IPS DF 6.9 (cell line): ENCODE data around the gene SEBOX.

Source experiments
- DNase-seq: peaks from one replicate; pipeline ENCODE4 v3.0.0-alpha.2; 2013; ENCODE audit warnings: low read depth, low spot score
- H3K27ac ChIP-seq: one replicate; pipeline ENCODE4 v1.5.1; 2013; ENCODE audit warnings: low read length, control low read depth
- H3K27me3 ChIP-seq: 2 replicates; pipeline ENCODE4 v1.6.1; 2013; ENCODE audit warnings: mild to moderate bottlenecking, low read length; ENCODE audit not compliant: control insufficient read depth, insufficient read depth
- H3K36me3 ChIP-seq: 2 replicates; pipeline ENCODE4 v1.6.1; 2013; ENCODE audit warnings: low read length; ENCODE audit not compliant: control insufficient read depth, insufficient read depth
- H3K4me1 ChIP-seq: 2 replicates; pipeline ENCODE4 v1.6.1; 2013; ENCODE audit warnings: low read length; ENCODE audit not compliant: control insufficient read depth, insufficient read depth
- H3K4me3 ChIP-seq: 2 replicates; pipeline ENCODE4 v1.5.1; 2013; ENCODE audit warnings: mild to moderate bottlenecking, low read length
- H3K9me3 ChIP-seq: 2 replicates; pipeline ENCODE4 v1.6.1; 2013; ENCODE audit warnings: low read length, inconsistent platforms; ENCODE audit not compliant: control insufficient read depth, insufficient read depth
- WGBS: extraction: QIAGEN DNeasy Blood & Tissue Kit; methylation state at CpG from one replicate; pipeline ENCODE4 v1.1.7; 2013; ENCODE audit warnings: mixed read lengths, missing lambda C conversion rate; ENCODE audit not compliant: insufficient read length, insufficient coverage; 5-methylcytosine and 5-hydroxymethylcytosine counted together

Gene SEBOX

DNA sequence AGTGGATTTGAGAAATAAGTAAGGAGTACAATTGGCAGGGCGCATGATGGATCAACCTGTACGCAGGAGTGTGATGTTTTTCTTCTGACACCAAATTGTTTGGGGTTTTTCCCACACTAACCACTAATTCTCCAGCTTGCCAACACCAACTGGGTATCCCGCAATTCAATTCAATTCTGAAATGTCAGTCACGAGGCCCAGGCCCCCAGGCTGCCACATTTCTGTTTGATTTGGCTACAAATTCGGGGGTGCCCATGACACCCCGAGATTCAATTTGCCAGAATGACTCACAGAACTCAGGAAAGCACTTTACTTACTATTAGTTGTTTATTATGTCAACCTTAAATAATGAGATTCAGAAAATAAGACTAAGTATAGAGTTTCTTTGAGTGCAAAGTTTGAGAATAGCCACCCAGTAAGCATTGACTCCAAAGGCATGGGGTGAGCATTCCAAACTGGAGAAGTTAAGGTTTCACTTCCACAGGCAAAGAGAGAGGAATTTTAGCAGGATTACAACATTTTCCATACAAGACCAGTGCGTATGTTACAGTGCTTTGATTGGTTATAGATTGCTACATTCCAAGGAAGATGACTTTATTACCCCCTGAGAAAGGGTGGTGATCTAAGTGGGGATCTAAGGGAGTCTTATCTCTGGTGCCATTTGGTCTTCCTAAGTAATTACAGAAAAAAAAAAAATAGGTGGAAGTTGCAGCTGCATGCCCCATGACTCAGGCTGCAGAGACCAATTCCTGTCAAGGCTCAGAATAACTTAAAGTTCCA, 29.5 kb upstream of the SEBOX start:
- no peak overlapping the region for H3K27ac ChIP-seq
- 100% methylated on average over 1 of the region's 7 CpGs for WGBS
- H3K36me3 ChIP-seq: no peaks in the 10 kb centered on the region
- H3K9me3 ChIP-seq: no peaks in the 10 kb centered on the region
- no peaks in the 10 kb centered on the region for H3K27me3 ChIP-seq
- no peaks in the 10 kb centered on the region for H3K4me1 ChIP-seq
- DNase-seq: no peak
- no peak overlapping the region for H3K4me3 ChIP-seq

DNA sequence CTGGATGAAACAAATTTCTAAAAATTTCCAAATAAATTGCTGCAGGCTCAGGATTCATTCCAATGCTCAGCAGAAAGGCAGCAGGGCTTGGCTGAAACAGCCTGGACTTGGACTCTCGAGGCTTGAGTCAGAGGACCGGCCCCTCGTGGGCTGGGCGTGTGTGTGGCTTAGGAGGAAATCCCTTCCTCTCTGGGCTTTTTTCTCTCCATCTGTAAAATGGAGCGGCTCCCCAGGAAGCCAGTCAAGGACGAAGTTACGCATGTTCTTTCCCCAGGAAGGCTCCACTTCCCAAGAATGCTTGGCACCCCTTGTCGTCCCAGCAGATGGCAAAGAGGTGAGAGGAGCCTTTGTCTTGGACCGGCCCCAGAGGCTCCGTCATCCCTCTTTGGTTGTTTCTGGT, 27.5 kb upstream of the SEBOX start:
- H3K4me3 ChIP-seq: no peak overlapping the region
- DNase-seq: no peak
- no CpG with 5 or more reads among the region's 10 CpGs for WGBS
- H3K9me3 ChIP-seq: no peaks in the 10 kb centered on the region
- H3K4me1 ChIP-seq: no peaks in the 10 kb centered on the region
- no peaks in the 10 kb centered on the region for H3K27me3 ChIP-seq
- H3K36me3 ChIP-seq: no peaks in the 10 kb centered on the region
- H3K27ac ChIP-seq: no peak overlapping the region

DNA sequence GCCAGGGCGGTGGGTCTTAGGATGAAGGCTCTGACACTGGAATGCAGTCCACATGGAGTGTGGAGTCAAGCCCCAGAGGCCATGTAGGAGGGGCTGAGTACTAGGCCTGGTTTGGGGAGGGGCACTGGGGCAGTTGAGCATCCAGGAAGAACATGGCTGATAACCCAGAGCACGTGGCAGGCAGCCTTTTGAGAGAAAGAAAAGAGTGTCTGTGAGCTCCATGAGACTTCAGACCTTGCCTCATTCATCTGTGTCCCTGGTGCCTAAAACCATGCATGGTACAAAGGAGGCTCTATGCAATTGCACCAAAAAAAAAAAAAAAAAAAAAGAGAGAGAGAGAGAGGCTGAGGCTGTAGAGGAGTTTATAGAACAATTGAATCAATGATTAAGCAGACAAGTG, 26.4 kb upstream of the SEBOX start:
- no CpG with 5 or more reads among the region's 2 CpGs for WGBS
- H3K27me3 ChIP-seq: no peaks in the 10 kb centered on the region
- H3K27ac ChIP-seq: no peak overlapping the region
- H3K4me1 ChIP-seq: no peaks in the 10 kb centered on the region
- DNase-seq: no peak
- H3K4me3 ChIP-seq: no peak overlapping the region
- no peaks in the 10 kb centered on the region for H3K9me3 ChIP-seq
- no peaks in the 10 kb centered on the region for H3K36me3 ChIP-seq

DNA sequence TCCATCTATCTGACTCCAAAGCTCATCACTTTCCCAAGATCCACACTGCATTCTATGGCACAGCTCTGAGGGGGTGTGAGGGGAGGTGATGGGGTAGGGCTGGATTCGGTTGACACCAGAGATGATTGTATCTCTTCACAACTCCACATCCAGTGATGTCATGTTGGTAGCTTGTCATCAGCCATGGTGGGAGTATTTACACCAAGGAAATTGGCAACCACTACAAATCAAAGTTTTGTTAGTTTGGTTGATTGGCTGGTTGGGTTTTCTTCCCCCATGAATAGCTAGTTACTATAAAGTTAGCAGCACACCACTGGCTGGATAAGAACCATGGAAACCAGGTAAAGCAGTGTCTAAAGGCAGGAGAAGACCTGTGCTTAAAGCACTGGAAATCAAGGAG, 26.0 kb upstream of the SEBOX start:
- H3K27ac ChIP-seq: no peak overlapping the region
- DNase-seq: no peak
- no peak overlapping the region for H3K4me3 ChIP-seq
- no peaks in the 10 kb centered on the region for H3K9me3 ChIP-seq
- no peaks in the 10 kb centered on the region for H3K27me3 ChIP-seq
- H3K36me3 ChIP-seq: no peaks in the 10 kb centered on the region
- H3K4me1 ChIP-seq: no peaks in the 10 kb centered on the region
- no CpG with 5 or more reads among the region's 1 CpG for WGBS

DNA sequence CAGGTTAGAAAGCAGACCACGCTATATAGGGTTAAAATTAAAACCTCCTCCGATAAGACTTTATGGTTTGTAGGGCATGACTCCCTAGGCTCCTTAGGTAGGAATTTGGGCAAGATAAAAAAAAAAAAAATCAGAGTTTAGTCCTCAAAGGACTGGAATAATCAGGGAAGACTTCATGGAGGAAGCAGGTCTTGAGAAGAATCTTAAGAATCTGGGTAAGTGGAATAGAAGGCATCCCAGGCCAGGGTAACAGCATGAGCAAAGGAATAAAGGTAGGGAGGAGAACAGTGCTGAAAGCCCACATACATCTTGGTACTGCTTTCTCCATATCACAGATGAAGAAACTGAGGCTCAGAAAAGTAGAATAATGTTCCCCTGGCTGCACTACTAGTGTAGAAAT, 25.6 kb upstream of the SEBOX start:
- no peaks in the 10 kb centered on the region for H3K36me3 ChIP-seq
- no CpG with 5 or more reads among the region's 2 CpGs for WGBS
- DNase-seq: no peak
- no peak overlapping the region for H3K27ac ChIP-seq
- no peaks in the 10 kb centered on the region for H3K4me1 ChIP-seq
- H3K27me3 ChIP-seq: no peaks in the 10 kb centered on the region; the same call in 1 of the 2 replicates
- H3K4me3 ChIP-seq: no peak overlapping the region
- no peaks in the 10 kb centered on the region for H3K9me3 ChIP-seq

DNA sequence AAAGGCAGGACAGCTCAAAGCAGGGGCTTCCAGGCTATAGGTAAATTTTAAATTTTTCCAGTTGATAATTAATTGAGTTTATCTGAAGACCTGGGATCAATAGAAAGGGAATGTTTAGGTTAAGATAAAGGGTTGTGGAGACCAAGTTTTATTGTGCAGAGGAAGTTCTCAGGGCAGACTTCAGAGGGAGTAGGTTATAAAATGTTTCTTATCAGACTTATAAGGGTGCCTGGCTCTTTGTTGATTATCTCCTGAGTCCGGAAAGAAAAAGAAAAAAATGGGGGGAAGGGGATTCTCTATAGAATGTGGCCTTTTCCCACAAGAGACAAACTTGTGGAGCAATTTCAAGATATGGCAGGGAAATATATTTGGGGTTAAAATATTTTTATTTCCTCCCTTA, 25.1 kb upstream of the SEBOX start:
- H3K4me1 ChIP-seq: no peaks in the 10 kb centered on the region
- H3K36me3 ChIP-seq: no peaks in the 10 kb centered on the region
- H3K4me3 ChIP-seq: no peak overlapping the region
- no peak for DNase-seq
- whole genome bisulfite sequencing: no CpG with 5 or more reads among the region's 1 CpG
- no peak overlapping the region for H3K27ac ChIP-seq
- H3K27me3 ChIP-seq: peaks cover 3% of the 10 kb centered on the region; the same call in 1 of the 2 replicates
- no peaks in the 10 kb centered on the region for H3K9me3 ChIP-seq

DNA sequence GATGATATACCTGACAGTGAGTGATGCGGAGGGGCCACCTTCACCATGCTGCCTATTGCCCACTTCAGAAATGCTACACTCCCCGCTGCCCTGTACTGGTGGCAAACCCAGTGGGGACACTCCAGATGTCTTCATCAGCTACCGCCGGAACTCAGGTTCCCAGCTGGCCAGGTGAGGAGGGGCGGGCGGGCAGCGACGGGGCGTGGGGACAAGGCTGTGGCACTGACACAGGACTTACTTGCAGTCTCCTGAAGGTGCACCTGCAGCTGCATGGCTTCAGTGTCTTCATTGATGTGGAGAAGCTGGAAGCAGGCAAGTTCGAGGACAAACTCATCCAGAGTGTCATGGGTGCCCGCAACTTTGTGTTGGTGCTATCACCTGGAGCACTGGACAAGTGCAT, 23.1 kb upstream of the SEBOX start:
- WGBS: no CpG with 5 or more reads among the region's 11 CpGs
- Histone ChIP-seq H3K9me3 (no peaks in the 10 kb centered on the region), H3K4me3 (no peak overlapping the region), H3K4me1 (no peaks in the 10 kb centered on the region), H3K36me3 (no peaks in the 10 kb centered on the region), H3K27ac (no peak overlapping the region), H3K27me3 (peaks cover 21% of the 10 kb centered on the region; the same call in 1 of the 2 replicates)
- DNase-seq: no peak

DNA sequence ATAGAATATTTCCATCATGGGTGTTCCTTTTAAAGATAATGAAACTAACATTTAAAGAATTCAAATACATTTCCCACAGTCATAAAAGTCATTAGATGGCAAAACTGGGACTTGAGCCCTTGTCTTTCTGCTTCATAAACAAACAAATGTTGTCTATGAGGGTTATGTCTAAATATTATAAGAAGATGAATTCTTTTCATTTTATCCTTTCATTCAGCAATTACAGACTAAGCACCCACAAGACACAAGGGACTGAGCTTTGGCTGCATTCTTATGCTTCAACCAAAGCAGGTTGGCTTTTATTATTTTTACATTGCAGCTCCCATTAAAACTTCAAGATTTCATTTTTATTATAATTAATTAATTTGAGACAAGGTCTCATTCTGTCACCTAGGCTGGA, 21.4 kb upstream of the SEBOX start:
- DNase-seq: no peak
- no peaks in the 10 kb centered on the region for H3K9me3 ChIP-seq
- H3K36me3 ChIP-seq: no peaks in the 10 kb centered on the region; the same call in 1 of the 2 replicates
- H3K27ac ChIP-seq: no peak overlapping the region
- no peaks in the 10 kb centered on the region; the same call in 1 of the 2 replicates for H3K4me1 ChIP-seq
- peaks cover 30% of the 10 kb centered on the region; the same call in 1 of the 2 replicates for H3K27me3 ChIP-seq
- H3K4me3 ChIP-seq: no peak overlapping the region

DNA sequence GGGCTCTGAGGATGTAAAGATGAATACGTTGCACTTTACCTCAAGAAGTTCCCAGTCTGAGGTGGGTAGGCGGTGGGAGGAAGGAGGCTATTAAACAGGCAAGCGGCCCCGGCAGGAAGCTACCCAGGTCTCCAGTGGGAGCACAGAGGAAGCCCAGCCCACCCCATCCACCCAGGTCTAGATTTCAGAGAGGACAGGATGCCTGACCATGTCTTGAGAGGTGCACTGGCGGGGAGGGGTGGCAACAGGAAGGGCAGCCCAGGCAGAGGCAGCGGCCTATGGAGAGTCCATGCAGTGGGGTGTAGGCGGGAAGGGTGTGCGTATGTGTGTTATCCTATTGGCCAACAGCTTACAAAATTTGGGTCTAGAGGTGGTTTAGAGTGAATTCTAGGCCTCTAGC, 20.4 kb upstream of the SEBOX start:
- no CpG with 5 or more reads among the region's 8 CpGs for WGBS
- no peaks in the 10 kb centered on the region; the same call in 1 of the 2 replicates for H3K36me3 ChIP-seq
- no peak for DNase-seq

DNA sequence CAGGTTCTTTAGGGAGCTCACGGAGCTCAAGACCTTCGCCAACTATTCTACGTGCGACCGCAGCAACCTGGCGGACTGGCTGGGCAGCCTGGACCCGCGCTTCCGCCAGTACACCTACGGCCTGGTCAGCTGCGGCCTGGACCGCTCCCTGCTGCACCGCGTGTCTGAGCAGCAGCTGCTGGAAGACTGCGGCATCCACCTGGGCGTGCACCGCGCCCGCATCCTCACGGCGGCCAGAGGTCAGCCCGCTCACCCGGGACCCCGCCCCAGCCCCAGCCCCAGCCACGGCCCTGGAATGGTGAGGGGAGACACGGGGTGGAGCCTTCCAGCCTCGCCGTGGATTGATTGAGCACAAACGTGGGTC, 20.0 kb upstream of the SEBOX start:
- Histone ChIP-seq H3K27ac (no peak overlapping the region), H3K4me3 (peak overlapping the region; percentile 56; the same call in 1 of the 2 replicates), H3K27me3 (peaks cover 42% of the 10 kb centered on the region), H3K36me3 (no peaks in the 10 kb centered on the region; the same call in 1 of the 2 replicates), H3K9me3 (no peaks in the 10 kb centered on the region), H3K4me1 (peaks cover 3% of the 10 kb centered on the region)
- no CpG with 5 or more reads among the region's 29 CpGs for WGBS
- no peak for DNase-seq

More for the DNA sequence above, 20.4 kb upstream of the SEBOX start:
- H3K4me3 ChIP-seq: no peak overlapping the region; the same call in 1 of the 2 replicates
- no peaks in the 10 kb centered on the region for H3K9me3 ChIP-seq
- peaks cover 3% of the 10 kb centered on the region for H3K4me1 ChIP-seq
- no peak overlapping the region for H3K27ac ChIP-seq
- H3K27me3 ChIP-seq: peaks cover 38% of the 10 kb centered on the region
